ACHN (cell line): ENCODE results near the gene RPS10.
"Not testable (repeated sequence)": the region's sequence is repeated elsewhere in the genome, so short reads cannot be mapped to it uniquely, and the experiment has no call there.

Experiments used
- DNase-seq: peaks from one replicate; pipeline ENCODE4 v3.0.0-alpha.2; 2015
- in situ Hi-C: cut with HindIII; loops from 2 replicates; pipeline ENCODE4 v1.10.0; 2017; ENCODE audit warnings: low sequenced_read_pairs, low pct_ligation_motif_present, low pct_unique_long_range_greater_than_20kb

The RPS10 gene

DNA sequence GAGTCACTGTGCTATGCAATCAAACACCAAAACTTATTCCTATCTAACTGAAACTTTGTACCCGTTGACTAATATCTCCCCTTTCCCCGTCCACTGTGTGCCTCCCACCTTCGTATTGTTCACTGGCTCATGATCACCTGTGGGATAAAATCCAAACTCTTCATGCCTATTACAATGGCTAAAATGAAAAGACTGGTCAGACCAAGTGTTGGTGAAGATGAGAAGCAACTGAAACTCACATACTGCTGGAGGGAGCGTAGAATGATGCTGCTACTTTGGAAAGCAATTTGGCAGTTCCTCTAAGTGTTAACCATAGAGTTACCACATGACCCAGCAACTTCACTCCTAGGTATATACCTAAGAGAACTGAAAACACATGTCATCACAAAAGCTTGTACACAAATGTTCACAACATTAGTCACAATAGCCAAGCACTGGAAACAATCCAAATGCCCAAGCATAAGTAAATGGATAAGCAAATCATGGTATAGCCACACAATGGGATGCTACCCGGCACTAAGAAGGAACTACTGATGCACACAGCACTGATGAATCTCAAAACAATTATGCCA is 13.1 kb downstream of the RPS10 start:
- in situ Hi-C loops, result no loop called here
- DNase-seq, result no peak

DNA sequence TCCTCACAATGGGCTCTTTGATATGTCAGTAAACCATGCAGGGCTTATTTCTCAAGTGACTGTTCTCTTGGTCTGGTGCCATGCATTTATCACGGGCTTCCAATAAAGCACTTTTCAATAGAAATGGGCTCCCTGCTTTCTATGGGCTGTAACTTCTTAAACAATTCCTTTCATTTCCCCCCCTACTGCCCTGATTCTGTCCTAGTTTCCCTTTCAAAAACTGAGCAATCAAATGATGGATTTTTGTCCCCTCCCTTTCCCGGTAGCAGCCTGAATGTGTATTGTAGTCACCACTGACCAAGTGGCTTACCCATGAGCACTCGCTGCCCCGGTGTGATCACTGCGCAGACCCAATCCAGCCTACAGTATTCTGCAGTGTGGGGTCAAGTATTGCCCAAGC is 13.9 kb downstream of the RPS10 start:
- in situ Hi-C loops, result no loop called here
- DNase-seq, result no peak

DNA sequence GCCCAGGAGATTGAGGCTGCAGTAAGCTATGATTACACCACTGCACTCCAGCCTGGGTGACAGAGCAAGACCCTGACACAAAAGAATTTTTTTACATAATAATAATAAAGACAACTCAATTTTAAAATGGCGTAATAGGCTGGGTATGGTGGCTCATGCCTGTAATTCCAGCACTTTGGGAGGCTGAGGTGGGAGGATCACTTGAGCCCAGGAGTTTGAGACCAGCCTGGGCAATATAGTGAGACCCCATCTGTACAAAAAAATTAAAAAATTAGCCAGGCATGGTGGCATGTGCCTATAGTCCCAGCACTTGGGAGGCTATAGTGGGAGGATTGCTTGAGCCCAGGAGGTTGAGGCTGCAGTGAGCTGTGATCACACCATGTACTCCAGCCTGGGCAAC is 18.0 kb downstream of the RPS10 start:
- DNase-seq, in situ Hi-C loops: not testable (repeated sequence)

DNA sequence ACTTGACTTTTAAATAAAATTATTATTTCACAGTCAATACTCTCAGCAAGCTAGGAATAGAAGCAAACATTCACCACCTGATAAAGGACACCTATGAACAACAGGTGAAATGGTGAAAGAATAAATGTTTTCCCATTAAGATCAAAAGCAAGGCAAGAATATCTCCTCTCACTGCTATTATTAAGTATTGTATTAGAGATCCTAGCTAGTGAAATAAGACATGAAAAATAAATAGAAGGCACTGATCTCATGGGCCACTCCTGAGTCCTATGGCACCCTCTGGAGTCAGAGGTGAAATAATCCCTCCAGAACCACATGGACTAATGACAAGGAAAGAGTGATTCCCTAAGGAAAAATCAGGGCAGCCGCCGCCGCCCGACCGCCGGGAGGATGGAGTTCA is 29.4 kb downstream of the RPS10 start:
- no peak for DNase-seq
- in situ Hi-C loops, result no loop called here

DNA sequence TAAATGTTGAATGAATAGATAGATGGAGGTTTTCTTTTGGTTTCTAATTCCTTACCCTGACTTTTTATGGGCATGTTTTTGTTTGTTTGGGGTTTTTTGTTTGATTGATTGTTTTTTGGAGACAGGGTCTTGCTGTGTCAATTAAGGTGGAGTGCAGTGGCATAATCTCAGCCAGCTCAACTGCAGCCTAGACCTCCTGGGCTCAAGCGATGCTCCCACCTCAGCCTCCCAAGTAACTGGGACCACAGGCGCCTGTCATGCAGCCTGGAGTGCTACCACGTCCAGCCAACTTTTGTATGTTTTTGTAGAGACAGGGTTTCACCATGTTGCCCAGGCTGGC is 31.9 kb downstream of the RPS10 start:
- in situ Hi-C loops, result no loop called here
- no peak for DNase-seq

DNA sequence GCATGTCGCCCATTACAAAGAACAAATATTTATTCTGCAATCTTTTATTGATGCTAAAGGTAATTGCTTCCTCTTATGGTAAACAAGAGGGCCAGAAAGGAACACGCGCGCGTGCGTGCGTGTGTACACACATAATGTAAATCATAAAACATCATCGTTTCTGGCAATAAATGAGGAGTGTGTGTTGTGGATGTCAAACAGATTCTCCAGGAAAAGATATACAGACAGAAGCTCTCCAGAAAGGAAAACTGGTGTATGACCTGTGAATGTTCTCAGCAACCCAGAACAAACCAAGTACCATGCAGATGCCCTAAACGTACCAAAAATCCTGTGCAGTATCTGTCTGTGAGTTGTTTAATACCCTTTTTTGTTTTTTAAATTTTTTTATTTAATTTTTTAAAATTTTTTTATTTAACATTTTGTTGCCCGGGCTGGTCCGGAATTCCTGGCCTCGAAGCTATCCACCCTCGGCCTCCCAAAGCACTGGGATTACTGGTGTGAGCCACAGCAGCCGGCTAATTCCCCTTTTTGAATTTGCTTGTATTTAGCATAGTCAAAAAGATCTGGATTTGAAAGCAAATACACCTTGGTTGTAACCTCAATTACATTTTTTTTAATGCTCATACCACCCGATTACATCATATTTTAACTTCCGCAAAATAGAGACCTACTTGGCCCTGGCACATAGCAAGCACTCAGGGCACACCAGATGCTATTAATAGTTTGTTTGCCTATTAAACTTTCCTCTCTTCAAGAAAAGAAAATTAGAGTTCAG is 32.5 kb downstream of the RPS10 start:
- in situ Hi-C loops, result no loop called here
- no peak for DNase-seq

DNA sequence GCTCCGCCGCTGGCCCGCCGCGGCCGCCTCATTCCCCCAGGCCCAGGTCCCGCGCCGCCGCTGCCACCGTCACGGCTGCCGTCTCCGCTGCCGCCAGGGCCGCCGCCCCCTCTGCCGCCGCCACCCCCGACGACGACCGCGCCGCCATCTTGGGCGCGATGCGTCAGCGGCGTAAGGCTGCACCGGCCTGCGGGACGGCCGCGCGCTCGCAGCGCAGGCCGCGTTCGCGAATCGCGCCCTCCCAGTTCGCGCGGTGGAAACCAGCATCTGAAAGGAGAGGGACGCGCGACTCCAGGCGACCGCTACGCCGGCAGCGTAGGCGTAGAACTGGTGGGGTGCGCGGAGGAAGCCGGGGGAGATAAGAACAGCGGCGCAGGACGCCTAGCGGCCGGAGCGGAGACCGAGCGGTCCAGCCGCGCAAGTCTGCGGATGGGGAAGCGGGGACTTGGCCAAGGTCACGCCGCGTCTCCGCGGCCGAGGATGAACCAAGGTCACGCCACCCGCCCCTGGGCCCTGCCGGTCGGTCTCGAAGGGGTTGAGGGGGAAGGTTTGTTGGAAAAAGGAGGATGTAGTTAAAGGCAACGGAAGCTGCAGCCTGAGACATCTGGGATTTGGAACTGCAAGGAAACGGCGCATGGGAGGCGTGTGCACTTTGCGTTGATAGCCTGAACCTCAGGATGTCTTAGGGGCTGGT is 33.2 kb downstream of the RPS10 start, which contains the start of gene NUDT3:
Gene NUDT3 (minus strand): TSS at position 173 of the 694 bp plus-strand sequence. CDS start 307 bp downstream, outside the sequence.
- in situ Hi-C loops, result no loop called here
- peak; percentile 88 for DNase-seq

DNA sequence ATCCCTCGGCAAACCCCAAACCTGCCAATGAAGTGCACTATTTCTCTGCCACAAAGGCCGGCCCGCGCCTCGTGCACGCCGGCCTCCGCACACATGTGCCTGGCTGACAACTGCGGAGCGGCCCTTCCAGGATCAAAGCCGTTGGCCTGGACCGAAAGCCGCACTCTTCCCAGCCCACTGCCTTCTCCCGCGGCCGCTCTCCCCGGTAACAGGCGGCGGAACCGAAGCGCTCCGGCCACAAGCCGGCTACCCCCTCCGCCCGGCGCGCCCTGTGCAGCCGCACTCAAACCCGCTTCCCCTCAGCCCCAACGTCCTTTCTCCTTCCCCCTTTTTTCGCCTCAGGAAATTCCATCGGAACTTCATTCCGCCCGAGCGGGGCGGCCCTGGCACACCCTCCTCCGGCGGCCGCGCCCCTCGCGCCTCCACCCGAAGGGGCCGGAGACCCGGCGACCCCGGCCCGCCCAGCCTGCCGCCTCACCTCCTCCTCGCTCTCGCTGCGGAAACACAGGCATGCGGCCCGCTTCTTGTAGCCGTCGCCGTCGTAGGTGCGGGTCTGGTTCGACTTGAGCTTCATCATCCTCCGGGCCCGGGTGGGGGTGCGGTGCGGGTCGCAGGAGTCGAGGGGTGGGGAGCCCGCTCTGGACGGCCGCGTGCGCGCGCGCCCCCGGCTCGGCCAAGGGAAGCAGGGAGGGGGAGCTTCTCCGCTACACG is 33.9 kb downstream of the RPS10 start:
- in situ Hi-C loops, result no loop called here
- peak; percentile 56 for DNase-seq

DNA sequence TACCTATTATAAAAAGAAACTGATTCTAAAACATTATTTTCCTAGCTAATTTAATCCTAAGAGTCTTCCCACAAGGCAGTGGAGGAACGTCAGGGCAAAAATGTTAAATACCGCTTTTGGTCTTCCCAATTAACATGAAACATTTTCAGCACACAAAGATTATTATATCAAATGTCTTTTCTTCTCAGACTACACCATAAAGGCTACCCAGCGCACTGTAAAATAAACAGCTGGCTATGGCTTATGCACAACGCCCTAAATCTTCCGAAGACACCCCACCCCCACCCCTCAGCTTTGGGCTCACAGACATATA is 34.4 kb downstream of the RPS10 start:
- DNase-seq, result no peak
- in situ Hi-C loops, result no loop called here

DNA sequence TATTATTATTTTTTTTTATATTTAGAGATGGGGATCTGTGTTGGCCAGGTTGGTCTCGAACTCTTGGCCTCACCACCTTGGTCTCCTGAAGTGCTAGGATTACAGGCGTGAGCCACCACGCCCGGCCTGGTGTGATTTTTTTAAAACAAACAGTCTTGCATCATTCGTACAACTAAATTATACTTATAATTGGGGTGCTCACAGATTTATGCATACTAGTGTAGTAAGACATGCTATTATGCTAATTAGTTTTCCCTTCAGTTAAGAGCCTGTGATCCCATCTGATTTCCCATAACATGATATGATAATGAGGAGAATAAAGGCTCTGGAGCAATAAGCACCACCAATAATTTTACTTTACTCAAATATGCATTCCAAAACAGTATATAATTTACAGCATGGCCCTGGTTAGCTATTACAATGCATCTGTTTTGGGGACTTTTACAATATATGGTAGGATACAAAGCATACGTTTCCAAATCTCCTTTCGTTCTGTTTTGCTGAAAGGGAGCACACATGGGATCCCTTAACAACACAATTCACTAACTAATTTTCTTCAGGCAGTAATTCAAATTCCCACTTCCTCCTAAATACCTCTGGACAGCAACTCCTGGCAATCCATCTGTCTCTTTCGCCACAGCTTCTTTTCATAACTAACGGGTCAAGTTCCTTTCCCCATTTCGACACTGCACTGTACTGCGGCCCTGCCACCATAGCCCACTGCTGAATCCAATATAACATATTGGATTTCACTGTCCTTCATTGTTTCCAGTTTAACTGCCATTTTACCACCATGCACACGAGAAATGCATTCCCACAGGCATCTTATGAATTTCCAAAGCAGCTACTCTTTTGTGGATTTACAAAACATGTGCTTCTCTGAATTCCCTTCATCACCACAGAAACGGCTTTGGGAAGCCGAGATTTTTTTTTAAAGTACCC is 35.1 kb downstream of the RPS10 start:
- peak; percentile 44 for DNase-seq
- in situ Hi-C loops, result no loop called here

DNA sequence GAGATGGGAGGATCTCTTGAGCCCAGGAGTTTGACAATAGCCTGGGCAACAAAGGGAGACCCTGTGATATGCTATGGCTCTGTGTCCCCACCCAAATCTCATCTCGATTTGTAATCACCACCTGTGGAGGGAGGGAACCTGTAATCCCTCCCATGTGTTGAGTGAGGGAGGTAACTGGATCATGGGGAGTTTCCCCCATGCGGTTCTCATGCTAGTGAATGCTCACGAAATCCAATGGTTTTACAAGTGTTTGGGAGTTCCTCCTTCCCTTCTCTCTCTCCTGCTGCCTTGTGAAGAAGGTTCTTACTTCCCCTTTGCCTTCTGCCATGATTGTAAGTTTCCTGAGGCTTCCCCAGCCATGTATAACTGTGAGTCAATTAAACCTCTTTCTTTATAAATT is 36.8 kb downstream of the RPS10 start:
- no peak for DNase-seq
- in situ Hi-C loops, result no loop called here

DNA sequence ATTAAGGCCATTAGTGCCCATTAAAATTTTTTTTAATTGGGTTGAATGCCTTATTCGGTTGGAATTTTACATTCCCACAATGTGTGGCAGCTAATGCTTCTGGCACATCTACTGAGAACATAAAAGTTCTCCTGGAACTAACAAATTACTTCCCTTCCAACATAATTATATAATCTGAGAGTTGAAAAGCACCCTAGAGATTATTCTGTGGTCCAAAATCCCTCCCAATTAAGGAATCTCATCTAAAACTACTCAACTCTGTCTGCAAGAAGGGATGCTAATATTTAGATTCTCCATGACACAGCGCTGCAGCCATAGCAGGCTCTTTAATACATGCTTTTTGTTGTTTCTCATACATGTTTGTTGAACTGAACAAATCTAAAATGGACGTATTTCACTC is 37.4 kb downstream of the RPS10 start:
- no peak for DNase-seq
- in situ Hi-C loops, result no loop called here

DNA sequence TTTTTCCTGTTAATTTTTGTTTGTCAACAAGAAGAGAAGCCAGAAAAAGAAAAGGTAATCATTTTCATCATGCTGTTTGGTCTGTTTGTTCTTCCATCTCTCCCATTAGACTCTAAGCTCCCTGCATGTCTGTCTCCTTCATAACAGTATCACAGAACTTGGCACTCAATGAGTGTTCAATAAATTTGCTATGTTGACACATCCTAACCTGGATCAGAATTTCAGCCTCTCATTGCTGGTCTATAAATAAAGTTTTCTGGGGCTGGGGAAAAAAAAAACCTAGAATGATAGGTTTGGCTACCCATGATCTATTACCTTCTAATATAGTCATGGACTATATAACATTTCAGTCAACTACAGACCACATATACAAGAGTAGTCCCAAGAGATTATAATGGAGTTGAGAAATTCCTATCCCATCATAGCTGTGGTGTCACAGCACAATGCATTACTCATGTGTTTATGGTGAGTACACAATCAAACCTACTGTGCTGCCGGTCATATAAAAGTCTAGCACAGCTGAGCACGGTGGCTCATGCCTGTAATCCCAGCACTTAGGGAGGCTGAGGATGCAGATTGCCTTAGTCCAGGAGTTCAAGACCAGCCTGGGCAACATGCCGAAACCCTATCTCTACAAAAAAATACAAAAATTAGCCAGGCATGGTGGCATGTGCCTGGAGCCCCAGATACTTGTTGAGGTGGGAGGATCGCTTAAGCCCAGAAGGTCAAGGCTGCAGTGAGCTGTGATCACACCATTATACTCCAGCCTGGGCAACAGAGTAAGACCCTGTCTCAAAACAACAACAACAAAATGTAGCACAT is 39.3 kb downstream of the RPS10 start:
- DNase-seq, result no peak
- in situ Hi-C loops, result no loop called here

DNA sequence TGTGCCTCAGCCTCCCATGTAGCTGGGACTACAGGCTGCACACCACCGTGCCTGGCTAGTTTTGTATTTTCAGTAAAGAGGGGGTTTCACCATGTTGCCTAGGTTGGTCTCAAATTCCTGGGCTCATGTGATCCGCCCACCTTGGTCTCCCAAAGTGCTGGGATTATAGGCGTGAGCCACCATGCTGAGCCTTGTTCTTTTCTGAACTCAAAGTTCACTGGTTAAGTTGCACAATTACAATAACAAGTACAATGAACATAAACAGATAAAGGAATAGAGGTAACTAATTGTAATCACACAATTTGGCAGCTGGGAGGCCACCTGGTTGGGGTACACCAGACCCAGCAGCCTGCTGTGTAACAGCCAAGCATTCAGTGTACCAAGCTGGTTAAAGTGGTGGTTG is 40.1 kb downstream of the RPS10 start:
- no peak for DNase-seq
- in situ Hi-C loops, result no loop called here

DNA sequence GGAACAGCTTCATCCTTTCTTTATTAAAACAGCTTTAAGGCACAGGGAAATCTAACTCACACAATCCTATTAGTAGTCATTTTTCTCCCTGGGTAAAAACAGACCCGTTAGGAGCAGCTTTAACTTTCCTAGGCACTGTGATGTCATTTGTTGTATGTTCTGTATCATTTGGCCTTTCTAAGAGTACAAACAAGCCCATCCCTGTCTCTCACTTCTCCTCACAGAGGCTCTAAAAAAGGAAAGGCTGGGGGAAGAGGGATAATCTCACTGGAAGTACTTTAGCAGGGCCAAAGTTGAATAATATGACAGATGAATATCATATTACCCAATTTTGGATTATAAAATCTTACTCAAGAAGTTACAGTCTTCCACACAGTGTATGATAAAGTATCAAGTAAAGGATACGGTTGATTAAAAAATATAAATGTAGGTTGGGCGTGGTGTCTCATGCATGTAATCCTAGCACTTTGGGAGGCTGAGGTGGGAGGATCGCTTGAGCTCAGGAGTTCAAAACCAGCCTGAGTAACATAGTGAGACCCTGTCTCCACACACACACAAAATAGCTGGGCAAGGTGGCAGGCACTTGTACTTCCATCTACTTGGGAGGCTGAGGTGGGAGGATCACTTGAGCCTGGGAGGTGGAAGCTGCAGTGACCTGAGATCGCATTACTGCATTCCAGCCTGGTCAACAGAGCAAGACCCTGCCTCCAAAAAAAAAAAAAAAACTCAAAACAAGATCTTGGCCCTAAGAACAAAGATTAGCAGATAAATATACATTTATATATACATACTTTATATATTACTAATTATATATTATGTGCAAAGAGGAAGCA is 41.3 kb downstream of the RPS10 start:
- in situ Hi-C loops, result no loop called here
- no peak for DNase-seq

DNA sequence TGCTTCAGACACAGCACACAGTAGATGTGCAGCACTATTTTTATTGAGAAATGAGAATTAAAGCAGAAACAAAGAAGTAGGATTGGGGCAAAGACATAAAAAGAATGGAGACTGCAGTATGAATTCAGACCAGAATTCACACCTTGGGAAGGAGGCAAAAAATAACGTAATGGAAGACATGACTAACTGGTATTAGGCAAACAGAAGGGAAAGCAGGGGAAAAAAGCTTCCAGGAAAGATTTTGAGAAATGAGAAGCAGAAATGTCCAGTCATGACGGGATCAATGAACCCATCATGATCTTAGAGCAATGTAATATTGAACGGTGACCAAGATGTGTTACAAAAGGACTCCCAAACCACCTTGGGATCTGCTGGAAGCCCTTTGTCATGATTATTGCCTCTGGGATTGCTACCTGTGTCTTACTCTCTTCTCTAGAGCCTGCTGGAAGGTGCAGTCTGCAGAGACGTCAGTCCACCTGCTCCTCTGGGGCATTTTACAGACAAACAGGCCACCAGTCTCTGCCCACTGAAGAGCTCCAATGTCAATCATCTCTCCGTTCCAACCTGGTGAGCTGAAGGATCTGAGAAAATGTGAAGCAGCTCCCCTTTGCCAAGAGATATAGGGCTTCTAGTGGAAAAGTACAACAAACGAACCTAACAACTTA is 42.1 kb downstream of the RPS10 start:
- DNase-seq, result no peak
- in situ Hi-C loops, result no loop called here
